ENCODE data around the gene NPIPA8. TPM values are rescaled to one million over a fixed set of nuclear protein-coding genes. Genes with fewer than 3 reads are reported as not detected.
"Not testable (repeated sequence)": the region's sequence is repeated elsewhere in the genome, so short reads cannot be mapped to it uniquely, and the experiment has no call there.

NPIPA8 gene
- total and polyA plus RNA-seq, 2 donors (not counting 1 experiment from before 2014, with no cell fraction given): 1.5 to 15.7 TPM

GRCh38 chr16:18341986-18342385 lies 5.5 kb upstream of the NPIPA8 start:
- H3K9me3 Mint-ChIP-seq (ENCODE audit: insufficient read depth); H3K36me3 ChIP-seq (replicated peaks in 1 of 2; ENCODE audit: control extremely low read depth in 1 of 2, control insufficient read depth in 1 of 2, extremely low read depth in 1 of 2, insufficient read depth in 2 of 2, low read length in 1 of 2); H3K27me3 Mint-ChIP-seq; H3K9ac ChIP-seq (ENCODE audit: low read length); intact Hi-C loops (cut with micrococcal nuclease); H2AFZ ChIP-seq (ENCODE audit: insufficient read depth, low read depth, low read length, poor library complexity, severe bottlenecking); DNase-seq; H3K27ac ChIP-seq (ENCODE audit: low read length in 2 of 2); H3K4me2 ChIP-seq (replicated peaks; ENCODE audit: low read depth, low read length, poor library complexity, severe bottlenecking); H3K27me3 ChIP-seq (replicated peaks in 1 of 4; ENCODE audit: control extremely low read depth in 1 of 4, control insufficient read depth in 3 of 4, insufficient read depth in 4 of 4, low read length in 3 of 4); CTCF ChIA-PET; H3K27ac Mint-ChIP-seq; H3K79me2 ChIP-seq (ENCODE audit: control insufficient read depth, insufficient read depth, low read length); H3K4me1 Mint-ChIP-seq; H3K4me3 Mint-ChIP-seq; H3K4me3 ChIP-seq (ENCODE audit: control extremely low read depth in 1 of 5, extremely low read depth in 1 of 5, insufficient read depth in 1 of 5, low read depth in 2 of 5, low read length in 4 of 5); H4K20me1 ChIP-seq (ENCODE audit: control insufficient read depth, insufficient read depth, low read length, poor library complexity, severe bottlenecking); H3K4me1 ChIP-seq (ENCODE audit: control insufficient read depth in 2 of 2, insufficient read depth in 2 of 2, low read length in 2 of 2); POLR2A ChIA-PET; ATAC-seq (ENCODE audit: low read depth); H3K9me3 ChIP-seq (ENCODE audit: control extremely low read depth in 1 of 3, control insufficient read depth in 2 of 3, insufficient read depth in 1 of 3, low read length in 2 of 3): not testable (repeated sequence)
- no CpG with 5 or more reads among the region's 1 CpG for whole genome bisulfite sequencing (ENCODE audit: insufficient coverage)

- H3K27me3 ChIP-seq (replicated peaks in 1 of 4; ENCODE audit: control extremely low read depth in 1 of 4, control insufficient read depth in 3 of 4, insufficient read depth in 4 of 4, low read length in 3 of 4); H3K4me1 ChIP-seq (ENCODE audit: control insufficient read depth in 2 of 2, insufficient read depth in 2 of 2, low read length in 2 of 2); H3K36me3 ChIP-seq (replicated peaks in 1 of 2; ENCODE audit: control extremely low read depth in 1 of 2, control insufficient read depth in 1 of 2, extremely low read depth in 1 of 2, insufficient read depth in 2 of 2, low read length in 1 of 2); H3K79me2 ChIP-seq (ENCODE audit: control insufficient read depth, insufficient read depth, low read length); H3K9me3 ChIP-seq (ENCODE audit: control extremely low read depth in 1 of 3, control insufficient read depth in 2 of 3, insufficient read depth in 1 of 3, low read length in 2 of 3); H3K4me2 ChIP-seq (replicated peaks; ENCODE audit: low read depth, low read length, poor library complexity, severe bottlenecking); POLR2A ChIA-PET; H3K27ac ChIP-seq (ENCODE audit: low read length in 2 of 2); ATAC-seq (ENCODE audit: low read depth); H3K9me3 Mint-ChIP-seq (ENCODE audit: insufficient read depth); H4K20me1 ChIP-seq (ENCODE audit: control insufficient read depth, insufficient read depth, low read length, poor library complexity, severe bottlenecking); H3K4me3 Mint-ChIP-seq; H3K27me3 Mint-ChIP-seq; H3K4me1 Mint-ChIP-seq; H3K9ac ChIP-seq (ENCODE audit: low read length); DNase-seq; intact Hi-C loops (cut with micrococcal nuclease); CTCF ChIA-PET; H3K27ac Mint-ChIP-seq; H2AFZ ChIP-seq (ENCODE audit: insufficient read depth, low read depth, low read length, poor library complexity, severe bottlenecking); H3K4me3 ChIP-seq (ENCODE audit: control extremely low read depth in 1 of 5, extremely low read depth in 1 of 5, insufficient read depth in 1 of 5, low read depth in 2 of 5, low read length in 4 of 5): not testable (repeated sequence)
- no CpG with 5 or more reads among the region's 28 CpGs for WGBS (ENCODE audit: insufficient coverage)
Observed at GRCh38 chr16:18341417-18341960, 5.0 kb upstream of the NPIPA8 start.

GRCh38 chr16:18339210-18339609 lies 2.7 kb upstream of the NPIPA8 start:
- H3K79me2 ChIP-seq (ENCODE audit: control insufficient read depth, insufficient read depth, low read length); H3K4me2 ChIP-seq (replicated peaks; ENCODE audit: low read depth, low read length, poor library complexity, severe bottlenecking); H3K9me3 Mint-ChIP-seq (ENCODE audit: insufficient read depth); H3K36me3 ChIP-seq (replicated peaks in 1 of 2; ENCODE audit: control extremely low read depth in 1 of 2, control insufficient read depth in 1 of 2, extremely low read depth in 1 of 2, insufficient read depth in 2 of 2, low read length in 1 of 2); intact Hi-C loops (cut with micrococcal nuclease); POLR2A ChIA-PET; H4K20me1 ChIP-seq (ENCODE audit: control insufficient read depth, insufficient read depth, low read length, poor library complexity, severe bottlenecking); H3K4me1 Mint-ChIP-seq; DNase-seq; H3K4me3 ChIP-seq (ENCODE audit: control extremely low read depth in 1 of 5, extremely low read depth in 1 of 5, insufficient read depth in 1 of 5, low read depth in 2 of 5, low read length in 4 of 5); H3K27ac Mint-ChIP-seq; H3K27ac ChIP-seq (ENCODE audit: low read length in 2 of 2); H3K27me3 Mint-ChIP-seq; H3K27me3 ChIP-seq (replicated peaks in 1 of 4; ENCODE audit: control extremely low read depth in 1 of 4, control insufficient read depth in 3 of 4, insufficient read depth in 4 of 4, low read length in 3 of 4); ATAC-seq (ENCODE audit: low read depth); H3K4me3 Mint-ChIP-seq; H2AFZ ChIP-seq (ENCODE audit: insufficient read depth, low read depth, low read length, poor library complexity, severe bottlenecking); H3K9me3 ChIP-seq (ENCODE audit: control extremely low read depth in 1 of 3, control insufficient read depth in 2 of 3, insufficient read depth in 1 of 3, low read length in 2 of 3); H3K4me1 ChIP-seq (ENCODE audit: control insufficient read depth in 2 of 2, insufficient read depth in 2 of 2, low read length in 2 of 2); H3K9ac ChIP-seq (ENCODE audit: low read length); CTCF ChIA-PET: not testable (repeated sequence)
- no CpG with 5 or more reads among the region's 24 CpGs for WGBS (ENCODE audit: insufficient coverage)

GRCh38 chr16:18311811-18312210 lies 24.7 kb downstream of the NPIPA8 start:
- POLR2A ChIA-PET; ATAC-seq (ENCODE audit: low read depth); H3K36me3 ChIP-seq (replicated peaks in 1 of 2; ENCODE audit: control extremely low read depth in 1 of 2, control insufficient read depth in 1 of 2, extremely low read depth in 1 of 2, insufficient read depth in 2 of 2, low read length in 1 of 2); H3K4me1 Mint-ChIP-seq; H3K9me3 ChIP-seq (ENCODE audit: control extremely low read depth in 1 of 3, control insufficient read depth in 2 of 3, insufficient read depth in 1 of 3, low read length in 2 of 3); CTCF ChIA-PET; H2AFZ ChIP-seq (ENCODE audit: insufficient read depth, low read depth, low read length, poor library complexity, severe bottlenecking); H4K20me1 ChIP-seq (ENCODE audit: control insufficient read depth, insufficient read depth, low read length, poor library complexity, severe bottlenecking); DNase-seq; H3K4me3 Mint-ChIP-seq; H3K27ac Mint-ChIP-seq; H3K27me3 ChIP-seq (replicated peaks in 1 of 4; ENCODE audit: control extremely low read depth in 1 of 4, control insufficient read depth in 3 of 4, insufficient read depth in 4 of 4, low read length in 3 of 4); H3K4me2 ChIP-seq (replicated peaks; ENCODE audit: low read depth, low read length, poor library complexity, severe bottlenecking); H3K27ac ChIP-seq (ENCODE audit: low read length in 2 of 2); H3K9ac ChIP-seq (ENCODE audit: low read length); H3K4me3 ChIP-seq (ENCODE audit: control extremely low read depth in 1 of 5, extremely low read depth in 1 of 5, insufficient read depth in 1 of 5, low read depth in 2 of 5, low read length in 4 of 5); intact Hi-C loops (cut with micrococcal nuclease); H3K4me1 ChIP-seq (ENCODE audit: control insufficient read depth in 2 of 2, insufficient read depth in 2 of 2, low read length in 2 of 2); H3K9me3 Mint-ChIP-seq (ENCODE audit: insufficient read depth); H3K79me2 ChIP-seq (ENCODE audit: control insufficient read depth, insufficient read depth, low read length); H3K27me3 Mint-ChIP-seq: not testable (repeated sequence)
- WGBS (ENCODE audit: insufficient coverage): no CpG with 5 or more reads among the region's 6 CpGs

Data from B cell (primary cell).